ENCODE results near the gene GABRA5.

GABRA5 gene

DNA sequence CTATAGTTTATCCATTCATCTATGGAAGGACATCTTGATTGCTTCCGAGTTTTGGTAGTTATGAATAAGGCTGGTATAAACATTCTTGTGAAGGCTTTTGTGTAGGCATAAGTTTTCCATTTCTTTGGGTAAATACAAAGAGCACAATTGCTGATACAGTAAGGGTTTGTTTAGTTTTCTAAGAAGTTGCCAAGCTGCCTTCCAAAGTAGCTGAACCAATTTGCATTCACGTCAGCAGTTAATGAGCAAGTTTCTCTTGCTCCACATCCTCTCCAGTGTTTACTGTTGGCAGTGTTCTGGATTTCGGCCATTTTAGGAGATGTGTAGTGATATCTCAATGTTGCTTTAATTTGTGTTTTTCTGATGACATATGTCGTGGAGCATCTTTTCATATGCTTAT is 34.2 kb downstream of the GABRA5 start:
- no peak overlapping the region for H3K27ac Mint-ChIP-seq
- H3K27me3 Mint-ChIP-seq: no peaks in the 10 kb centered on the region
- ATAC-seq (replicated peaks) (no peak), DNase-seq (no peak)
- H3K36me3 Mint-ChIP-seq (ENCODE audit: insufficient read depth): no peaks in the 10 kb centered on the region
- peaks cover 7 to 10% of the 10 kb centered on the region in 2 donors for H3K9me3 Mint-ChIP-seq
- no peaks in the 10 kb centered on the region for H3K4me1 Mint-ChIP-seq (ENCODE audit: low read depth in 2 of 2)
- no peak overlapping the region for H3K4me3 Mint-ChIP-seq

GRCh38 chr15:26910715-26911114 is 43.9 kb downstream of the GABRA5 start:
- Mint-ChIP-seq H3K27ac (no peak overlapping the region), H3K9me3 (peaks cover 10 to 16% of the 10 kb centered on the region in 2 donors), H3K36me3 (ENCODE audit: insufficient read depth) (no peaks in the 10 kb centered on the region), H3K4me1 (ENCODE audit: low read depth in 2 of 2) (no peaks in the 10 kb centered on the region), H3K4me3 (no peak overlapping the region), H3K27me3 (no peaks in the 10 kb centered on the region)
- no peak for DNase-seq
- ATAC-seq (replicated peaks): no peak

DNA sequence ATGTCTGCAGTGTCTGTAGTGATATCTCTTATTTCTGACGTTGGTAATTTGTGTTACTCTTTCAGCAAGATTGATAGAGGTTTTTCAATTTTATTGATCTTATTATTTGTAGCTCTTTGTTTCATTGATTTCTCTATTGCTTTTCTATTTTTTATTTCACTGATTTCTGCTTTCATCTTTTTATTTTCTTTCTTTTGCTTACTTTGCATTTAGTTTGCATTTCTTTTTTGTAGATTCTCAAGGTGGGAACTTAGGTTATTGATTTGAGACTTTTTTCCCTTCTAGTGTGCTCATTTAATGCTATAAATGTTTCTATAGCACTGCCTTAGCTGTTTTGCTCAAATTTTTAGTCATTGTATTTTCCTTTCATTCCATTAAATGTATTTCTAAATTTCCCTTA is 54.6 kb downstream of the GABRA5 start:
- Mint-ChIP-seq H3K36me3 (ENCODE audit: insufficient read depth) (no peaks in the 10 kb centered on the region), H3K9me3 (peaks cover 0 to 4% of the 10 kb centered on the region in 2 donors), H3K4me1 (ENCODE audit: low read depth in 2 of 2) (no peaks in the 10 kb centered on the region), H3K4me3 (no peak overlapping the region), H3K27ac (no peak overlapping the region), H3K27me3 (no peaks in the 10 kb centered on the region)
- DNase-seq (no peak), ATAC-seq (replicated peaks) (no peak)

DNA sequence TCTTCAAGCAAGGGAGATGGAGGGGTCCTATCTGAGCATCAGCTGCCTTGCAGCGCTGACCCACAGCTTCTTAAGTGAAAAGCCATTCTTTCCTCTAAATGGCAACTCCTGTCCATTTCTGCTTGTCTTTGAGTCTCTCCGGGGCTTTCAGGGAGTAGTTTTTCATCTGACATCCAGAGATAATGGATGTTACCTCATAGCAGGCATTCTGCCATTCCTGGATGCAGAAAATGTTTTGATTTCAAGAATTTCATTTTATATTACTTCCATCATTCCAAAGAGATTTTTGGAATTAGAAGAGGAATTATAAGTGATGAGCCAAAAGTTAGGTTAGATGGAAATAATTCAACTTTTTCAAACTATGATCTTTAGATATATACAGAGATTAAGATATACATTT is 59.2 kb downstream of the GABRA5 start:
- DNase-seq (no peak), ATAC-seq (replicated peaks) (no peak)
- no peaks in the 10 kb centered on the region for H3K4me1 Mint-ChIP-seq (ENCODE audit: low read depth in 2 of 2)
- no peaks in the 10 kb centered on the region for H3K36me3 Mint-ChIP-seq (ENCODE audit: insufficient read depth)
- no peak overlapping the region for H3K27ac Mint-ChIP-seq
- H3K4me3 Mint-ChIP-seq: no peak overlapping the region
- H3K27me3 Mint-ChIP-seq: no peaks in the 10 kb centered on the region
- peaks cover 2 to 13% of the 10 kb centered on the region in 2 donors for H3K9me3 Mint-ChIP-seq

DNA sequence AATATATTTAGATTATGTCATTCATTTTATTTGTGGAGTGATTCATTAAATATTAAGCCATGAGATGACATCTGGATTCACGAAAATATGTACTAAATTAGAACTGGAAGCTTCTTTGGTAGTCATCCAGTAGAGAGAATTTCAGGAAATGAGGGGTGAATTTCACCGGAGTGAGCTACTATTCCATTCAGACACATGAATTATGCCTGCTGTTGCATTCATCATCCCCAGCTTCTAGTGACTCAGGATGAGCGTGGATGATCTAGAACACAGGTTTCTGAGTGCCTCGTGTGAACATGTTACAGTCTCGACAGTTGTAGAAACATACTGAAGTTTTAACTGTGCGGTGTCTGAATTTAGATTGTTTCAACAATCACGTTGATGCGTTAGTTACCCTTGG is 61.2 kb downstream of the GABRA5 start:
- no peaks in the 10 kb centered on the region for H3K4me1 Mint-ChIP-seq (ENCODE audit: low read depth in 2 of 2)
- DNase-seq (no peak), ATAC-seq (replicated peaks) (no peak)
- no peak overlapping the region for H3K27ac Mint-ChIP-seq
- no peaks in the 10 kb centered on the region for H3K27me3 Mint-ChIP-seq
- H3K9me3 Mint-ChIP-seq: peaks cover 5 to 20% of the 10 kb centered on the region in 2 donors
- H3K4me3 Mint-ChIP-seq: no peak overlapping the region
- no peaks in the 10 kb centered on the region for H3K36me3 Mint-ChIP-seq (ENCODE audit: insufficient read depth)

- DNase-seq (no peak), ATAC-seq (replicated peaks) (no peak)
- Mint-ChIP-seq H3K27ac (no peak overlapping the region), H3K27me3 (no peaks in the 10 kb centered on the region), H3K4me1 (ENCODE audit: low read depth in 2 of 2) (no peaks in the 10 kb centered on the region), H3K4me3 (no peak overlapping the region), H3K9me3 (peaks cover 7 to 20% of the 10 kb centered on the region in 2 donors), H3K36me3 (ENCODE audit: insufficient read depth) (no peaks in the 10 kb centered on the region)
Observed at GRCh38 chr15:26929588-26929987, 62.7 kb downstream of the GABRA5 start.

- Mint-ChIP-seq H3K36me3 (ENCODE audit: insufficient read depth) (no peaks in the 10 kb centered on the region), H3K4me3 (no peak overlapping the region), H3K27ac (no peak overlapping the region), H3K27me3 (no peaks in the 10 kb centered on the region), H3K9me3 (peaks cover 16 to 33% of the 10 kb centered on the region in 2 donors), H3K4me1 (ENCODE audit: low read depth in 2 of 2) (no peaks in the 10 kb centered on the region)
- DNase-seq (no peak), ATAC-seq (replicated peaks) (no peak)
Observed at GRCh38 chr15:26934848-26935247, 68.0 kb downstream of the GABRA5 start.

DNA sequence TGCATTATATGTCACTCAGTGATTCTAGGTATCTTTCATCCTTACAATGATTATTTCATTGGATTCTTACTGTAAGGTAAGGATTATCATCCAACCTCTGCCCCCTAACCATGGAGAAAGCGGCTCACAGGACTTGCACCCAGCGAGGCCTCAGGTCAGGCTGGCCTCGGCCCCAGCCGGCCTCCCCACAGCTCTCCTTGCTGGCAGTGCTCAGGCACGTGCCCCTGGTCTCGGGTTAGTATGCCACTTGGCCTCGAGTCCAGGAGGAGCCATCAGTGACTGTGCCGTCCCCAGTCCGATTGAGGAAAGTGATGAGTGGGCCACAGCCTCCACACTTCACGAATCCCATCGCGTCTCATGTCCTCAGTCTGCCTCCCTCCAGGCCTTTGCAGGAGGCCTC is 68.5 kb downstream of the GABRA5 start:
- H3K9me3 Mint-ChIP-seq: peaks cover 16 to 29% of the 10 kb centered on the region in 2 donors
- H3K27me3 Mint-ChIP-seq: no peaks in the 10 kb centered on the region
- ATAC-seq (replicated peaks) (no peak), DNase-seq (no peak)
- H3K4me1 Mint-ChIP-seq (ENCODE audit: low read depth in 2 of 2): no peaks in the 10 kb centered on the region
- no peaks in the 10 kb centered on the region for H3K36me3 Mint-ChIP-seq (ENCODE audit: insufficient read depth)
- H3K4me3 Mint-ChIP-seq: no peak overlapping the region
- no peak overlapping the region for H3K27ac Mint-ChIP-seq

GRCh38 chr15:26936502-26936901 is 69.6 kb downstream of the GABRA5 start:
- no peaks in the 10 kb centered on the region for H3K36me3 Mint-ChIP-seq (ENCODE audit: insufficient read depth)
- no peaks in the 10 kb centered on the region for H3K27me3 Mint-ChIP-seq

GRCh38 chr15:26937134-26937533 is 70.3 kb downstream of the GABRA5 start:
- Mint-ChIP-seq H3K36me3 (ENCODE audit: insufficient read depth) (no peaks in the 10 kb centered on the region), H3K27me3 (no peaks in the 10 kb centered on the region), H3K9me3 (peaks cover 13 to 19% of the 10 kb centered on the region in 2 donors), H3K4me1 (ENCODE audit: low read depth in 2 of 2) (no peaks in the 10 kb centered on the region), H3K4me3 (no peak overlapping the region), H3K27ac (no peak overlapping the region)
- no peak for DNase-seq
- no peak for ATAC-seq (replicated peaks)

More at GRCh38 chr15:26936502-26936901, 69.6 kb downstream of the GABRA5 start:
- ATAC-seq (replicated peaks): no peak
- H3K9me3 Mint-ChIP-seq: peaks cover 15 to 23% of the 10 kb centered on the region in 2 donors
- no peaks in the 10 kb centered on the region for H3K4me1 Mint-ChIP-seq (ENCODE audit: low read depth in 2 of 2)
- H3K27ac Mint-ChIP-seq: no peak overlapping the region
- no peak overlapping the region for H3K4me3 Mint-ChIP-seq
- no peak for DNase-seq

- no peaks in the 10 kb centered on the region for H3K36me3 Mint-ChIP-seq (ENCODE audit: insufficient read depth)
- no peaks in the 10 kb centered on the region for H3K4me1 Mint-ChIP-seq (ENCODE audit: low read depth in 2 of 2)
- H3K27ac Mint-ChIP-seq: no peak overlapping the region
- H3K9me3 Mint-ChIP-seq: peaks cover 11 to 26% of the 10 kb centered on the region in 2 donors
- no peak for ATAC-seq (replicated peaks)
- DNase-seq: no peak
- H3K4me3 Mint-ChIP-seq: no peak overlapping the region
- no peaks in the 10 kb centered on the region for H3K27me3 Mint-ChIP-seq
Observed at GRCh38 chr15:26939398-26939797, 72.5 kb downstream of the GABRA5 start.

DNA sequence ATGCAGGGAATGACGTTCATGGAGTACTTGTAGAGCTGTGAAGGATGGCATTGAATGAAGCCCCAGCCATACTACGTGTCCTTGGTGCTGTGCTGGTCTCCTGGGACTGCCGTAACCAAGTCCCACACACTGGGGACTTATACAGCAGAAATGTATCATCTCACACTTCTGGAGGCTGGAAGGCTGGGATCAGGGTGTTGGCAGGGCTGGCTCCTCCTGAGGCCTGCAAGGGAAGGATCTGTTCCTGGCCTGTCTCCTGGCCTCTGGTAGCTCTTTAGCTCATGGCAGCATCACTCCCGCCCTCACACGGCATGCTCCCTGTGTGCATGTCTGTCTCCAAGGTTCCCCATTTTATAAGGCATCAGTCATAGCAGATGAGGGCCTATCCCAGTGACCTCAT is 74.6 kb downstream of the GABRA5 start:
- Mint-ChIP-seq H3K36me3 (ENCODE audit: insufficient read depth) (no peaks in the 10 kb centered on the region), H3K27ac (no peak overlapping the region), H3K27me3 (no peaks in the 10 kb centered on the region), H3K4me3 (no peak overlapping the region), H3K9me3 (peaks cover 12 to 32% of the 10 kb centered on the region in 2 donors), H3K4me1 (ENCODE audit: low read depth in 2 of 2) (no peaks in the 10 kb centered on the region)
- DNase-seq (no peak), ATAC-seq (replicated peaks) (no peak)

DNA sequence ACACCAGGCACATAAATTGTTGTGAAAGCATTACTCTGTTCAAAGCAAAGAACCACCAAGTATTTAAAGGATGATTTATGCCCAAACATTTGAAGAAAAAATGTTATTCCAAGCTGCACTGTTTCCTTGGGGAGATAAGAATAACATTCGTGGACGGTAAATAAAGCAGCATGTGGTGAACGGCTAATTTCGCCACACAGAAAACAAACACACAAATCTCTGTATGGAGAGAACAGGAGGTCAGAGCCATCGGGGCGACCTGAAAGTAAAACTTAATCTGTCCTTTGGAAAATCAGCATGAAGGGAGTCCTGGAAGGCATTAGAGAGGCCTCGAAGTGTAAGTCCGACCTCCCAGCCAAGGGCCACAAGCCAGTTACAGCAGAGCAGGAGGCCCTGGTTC is 77.0 kb downstream of the GABRA5 start:
- Mint-ChIP-seq H3K36me3 (ENCODE audit: insufficient read depth) (no peaks in the 10 kb centered on the region), H3K27me3 (no peaks in the 10 kb centered on the region), H3K9me3 (peaks cover 11 to 30% of the 10 kb centered on the region in 2 donors), H3K27ac (no peak overlapping the region), H3K4me3 (no peak overlapping the region), H3K4me1 (ENCODE audit: low read depth in 2 of 2) (no peaks in the 10 kb centered on the region)
- ATAC-seq (replicated peaks) (no peak), DNase-seq (no peak)

GRCh38 chr15:26945046-26945445 is 78.2 kb downstream of the GABRA5 start:
- H3K27me3 Mint-ChIP-seq: no peaks in the 10 kb centered on the region
- no peak overlapping the region for H3K4me3 Mint-ChIP-seq

DNA sequence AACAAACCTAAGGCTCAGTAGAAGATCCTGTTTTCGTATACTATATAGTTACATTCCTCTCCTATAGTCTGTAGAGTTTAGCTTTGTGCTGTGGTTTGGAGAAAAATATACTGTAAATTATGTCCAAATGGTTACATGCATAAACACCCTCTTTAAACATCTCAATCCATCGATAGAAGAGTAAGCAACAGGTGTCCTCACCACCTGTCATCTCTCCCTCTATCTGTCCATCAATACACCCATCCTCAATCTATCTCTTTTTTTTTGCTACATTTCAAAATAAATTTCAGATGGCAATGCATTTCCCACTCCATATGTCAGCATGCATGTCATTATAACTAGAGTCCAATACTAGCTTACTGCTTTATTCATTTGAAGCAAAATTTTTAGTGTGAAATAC is 83.1 kb downstream of the GABRA5 start:
- Mint-ChIP-seq H3K27me3 (no peaks in the 10 kb centered on the region), H3K4me1 (ENCODE audit: low read depth in 2 of 2) (no peaks in the 10 kb centered on the region), H3K27ac (no peak overlapping the region), H3K9me3 (peaks cover 7 to 27% of the 10 kb centered on the region in 2 donors), H3K36me3 (ENCODE audit: insufficient read depth) (no peaks in the 10 kb centered on the region), H3K4me3 (no peak overlapping the region)
- no peak for DNase-seq
- no peak for ATAC-seq (replicated peaks)

More at GRCh38 chr15:26945046-26945445, 78.2 kb downstream of the GABRA5 start:
- no peaks in the 10 kb centered on the region for H3K4me1 Mint-ChIP-seq (ENCODE audit: low read depth in 2 of 2)
- no peak overlapping the region for H3K27ac Mint-ChIP-seq
- peaks cover 9 to 23% of the 10 kb centered on the region in 2 donors for H3K9me3 Mint-ChIP-seq
- DNase-seq (no peak), ATAC-seq (replicated peaks) (no peak)
- no peaks in the 10 kb centered on the region for H3K36me3 Mint-ChIP-seq (ENCODE audit: insufficient read depth)

All from effector memory CD8-positive, alpha-beta T cell (primary cell).